Iris pigment epithelial cell (primary cell): ENCODE data around the gene CTAGE4.
"Not testable (repeated sequence)": the region's sequence is repeated elsewhere in the genome, so short reads cannot be mapped to it uniquely, and the experiment has no call there.

ENCODE experiments used
- DNase-seq: peaks from one replicate; pipeline ENCODE4 v3.0.0-alpha.2; 2011; ENCODE audit warnings: low read depth

The CTAGE4 gene

DNA sequence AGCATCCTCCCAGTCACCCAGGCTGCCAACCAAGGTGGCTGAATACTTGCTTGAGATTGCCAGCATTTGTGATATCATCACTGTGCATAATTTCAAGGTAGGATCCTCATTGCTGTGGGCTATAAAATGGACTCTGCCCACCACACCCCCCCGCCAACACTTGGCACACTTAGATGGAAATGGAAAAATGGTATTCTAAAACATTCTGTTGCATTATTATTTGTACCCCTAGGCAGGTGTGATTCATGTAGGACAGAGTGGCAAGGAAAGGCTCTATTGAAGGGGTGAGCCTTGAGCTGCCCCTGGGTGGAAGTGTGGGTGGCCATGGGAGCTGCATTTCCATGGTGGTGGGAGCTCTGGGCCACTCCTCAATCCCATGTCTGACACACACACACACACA is 35.3 kb downstream of the CTAGE4 start:
- not testable (repeated sequence) for DNase-seq

DNA sequence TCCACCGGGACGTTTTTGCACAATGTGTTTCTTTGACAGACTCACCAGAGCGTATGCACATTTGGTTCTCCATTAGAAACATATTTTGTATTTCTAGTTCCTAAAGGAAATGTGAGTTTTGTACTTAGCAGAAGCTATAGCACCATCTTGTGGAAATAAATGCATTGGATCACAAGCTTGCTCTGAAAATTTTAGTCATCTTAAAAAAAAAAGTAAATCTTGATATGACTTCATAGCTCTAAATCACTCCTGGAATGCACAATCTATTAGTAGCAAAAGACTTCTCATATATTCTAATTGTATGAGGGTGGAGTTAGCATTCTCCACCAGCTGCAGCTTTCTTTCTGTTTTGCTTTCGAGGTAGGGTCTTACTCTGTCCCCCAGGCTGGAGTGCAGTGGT is 35.9 kb downstream of the CTAGE4 start:
- not testable (repeated sequence) for DNase-seq

DNA sequence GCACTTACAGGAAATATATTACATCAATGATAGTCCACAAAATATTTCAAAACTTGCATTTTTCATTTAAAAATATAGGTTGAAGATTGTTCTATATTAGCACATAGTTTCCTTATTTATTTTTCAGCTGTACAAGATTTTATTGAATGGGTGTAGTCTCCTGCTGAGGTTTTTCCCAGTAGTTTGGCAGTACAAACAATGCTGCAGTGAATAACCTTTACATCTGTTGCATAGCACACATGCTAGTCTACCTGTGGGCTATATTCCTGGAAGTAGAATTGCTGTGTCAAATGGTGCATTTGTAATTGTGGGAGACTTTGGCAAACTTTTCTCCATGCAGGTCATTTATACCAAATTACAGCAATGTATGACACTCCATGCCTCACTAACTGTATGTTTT is 37.3 kb downstream of the CTAGE4 start:
- not testable (repeated sequence) for DNase-seq

DNA sequence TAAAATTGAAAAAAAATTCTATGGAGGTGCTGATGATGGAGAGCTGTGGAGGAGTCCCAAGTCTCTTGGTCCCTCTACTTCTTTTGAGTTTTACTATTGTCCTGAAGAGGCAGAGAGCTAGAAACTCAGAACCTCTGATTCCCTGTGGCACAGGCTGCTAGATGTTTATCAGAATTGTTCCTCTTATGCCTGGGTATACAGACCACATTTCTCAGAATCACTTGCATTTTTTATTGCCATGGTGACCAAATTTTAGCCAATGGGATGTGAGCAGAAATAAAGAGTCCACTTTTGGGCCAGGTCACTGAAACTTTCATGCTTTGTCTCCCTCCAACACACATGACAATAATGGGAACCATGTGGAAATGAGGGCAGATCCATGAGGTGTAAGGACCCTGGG is 40.4 kb downstream of the CTAGE4 start:
- DNase-seq: not testable (repeated sequence)

DNA sequence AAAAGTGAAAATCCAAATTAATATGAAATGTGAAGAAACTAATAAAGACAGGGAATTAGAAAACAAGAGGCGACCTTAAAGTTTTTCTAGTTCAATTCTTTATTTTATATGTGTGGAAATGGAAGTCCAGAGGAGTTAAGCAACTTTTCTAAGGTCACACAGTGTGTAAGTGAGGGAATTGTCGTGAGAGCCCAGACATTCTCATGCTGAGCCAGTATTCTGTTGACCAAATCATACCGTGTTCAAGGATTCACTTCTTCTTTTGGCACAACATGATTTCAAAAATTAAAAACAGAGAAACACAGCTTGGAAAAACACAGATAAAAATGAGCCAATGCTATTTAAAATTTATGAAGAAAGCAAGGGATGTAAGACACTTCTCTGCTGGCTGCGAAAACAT is 43.6 kb downstream of the CTAGE4 start:
- not testable (repeated sequence) for DNase-seq

DNA sequence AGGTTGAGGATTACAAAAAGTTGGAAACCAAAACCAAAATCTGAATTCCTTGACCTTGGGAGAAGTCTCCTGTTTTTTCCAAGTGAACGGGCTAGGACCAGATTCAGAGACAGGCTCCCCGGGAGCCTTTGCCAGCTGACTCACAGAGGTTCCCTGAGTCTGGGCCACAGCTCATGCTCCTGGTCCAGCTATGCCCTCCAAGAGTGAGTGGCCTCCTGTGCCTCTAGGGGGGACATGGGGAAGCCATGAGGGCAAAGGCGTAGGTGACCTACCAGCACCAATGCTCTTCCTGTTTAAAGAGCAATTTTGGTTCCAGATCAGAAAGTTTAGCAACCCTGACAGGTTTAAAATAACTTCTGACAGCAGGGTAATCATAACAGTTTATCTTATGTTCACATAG is 45.5 kb downstream of the CTAGE4 start:
- DNase-seq: not testable (repeated sequence)

DNA sequence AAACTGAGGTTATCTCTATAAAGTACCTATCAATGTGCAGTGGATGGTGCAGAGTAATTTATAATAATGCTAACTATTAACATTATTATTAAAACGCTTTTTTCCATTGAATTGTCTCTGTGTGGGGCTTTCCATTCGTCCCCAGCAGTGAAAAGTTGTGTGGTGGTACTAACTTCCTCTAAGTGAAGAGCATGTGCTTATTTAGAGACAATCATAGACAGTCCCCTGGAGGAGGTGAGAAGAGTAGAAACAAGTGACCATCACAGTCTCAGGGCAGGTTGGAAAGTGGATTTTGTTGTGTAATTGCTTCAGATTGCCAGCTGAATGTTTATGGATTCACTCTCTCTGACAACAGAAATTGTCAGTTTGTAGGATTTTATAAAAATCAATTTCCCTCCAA is 47.8 kb downstream of the CTAGE4 start:
- DNase-seq: not testable (repeated sequence)

DNA sequence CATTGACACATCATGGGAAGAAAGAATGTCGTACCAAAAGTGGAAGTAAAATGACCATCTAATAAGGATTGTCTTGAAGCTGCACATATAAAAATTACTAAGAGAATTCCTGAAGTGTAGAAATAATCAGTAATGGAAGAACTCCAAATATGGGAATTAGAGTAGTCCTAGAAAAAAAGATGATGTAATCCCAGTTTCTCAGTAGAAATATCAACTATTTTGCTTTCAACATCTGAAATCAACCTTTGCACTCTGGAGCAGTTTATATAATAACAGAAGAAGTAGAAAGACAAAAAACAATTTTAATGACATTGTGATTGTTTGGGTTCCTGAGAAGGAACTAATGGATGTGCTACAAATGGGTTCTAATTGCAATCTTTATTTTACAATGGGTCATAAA is 49.8 kb downstream of the CTAGE4 start:
- not testable (repeated sequence) for DNase-seq
